H9 (cell line): ENCODE results near the gene SHH. TPM values are rescaled to one million over a fixed set of nuclear protein-coding genes. Genes with fewer than 3 reads are reported as not detected.

Experiments
- DNase-seq: peaks from one replicate; pipeline ENCODE4 v3.0.0-alpha.2; 2017
- H2AFZ ChIP-seq: one replicate; pipeline ENCODE4 v1.6.1; 2013; ENCODE audit warnings: mild to moderate bottlenecking, low read length, control low read depth, moderate library complexity
- H2AK5ac ChIP-seq: 2 replicates; pipeline ENCODE4 v1.6.1; 2013; ENCODE audit warnings: low read length, control low read depth, mixed read lengths; ENCODE audit not compliant: insufficient read length
- H2BK120ac ChIP-seq: one replicate; pipeline ENCODE4 v1.6.1; 2013; ENCODE audit warnings: low read depth, mild to moderate bottlenecking, low read length, control low read depth, inconsistent platforms; ENCODE audit not compliant: poor library complexity, severe bottlenecking
- H2BK12ac ChIP-seq: 2 replicates; pipeline ENCODE4 v1.6.1; 2013; ENCODE audit warnings: low read length, control low read depth, mixed read lengths, low read depth; ENCODE audit not compliant: insufficient read length
- H2BK15ac ChIP-seq: 2 replicates; pipeline ENCODE4 v1.6.1; 2013; ENCODE audit warnings: low read depth, low read length, control low read depth
- H2BK20ac ChIP-seq: one replicate; pipeline ENCODE4 v1.6.1; 2013; ENCODE audit warnings: low read depth, mild to moderate bottlenecking, low read length, control low read depth, inconsistent platforms; ENCODE audit not compliant: poor library complexity, severe bottlenecking
- H2BK5ac ChIP-seq: 2 replicates; pipeline ENCODE4 v1.6.1; 2013; ENCODE audit warnings: low read length, control low read depth, mixed read lengths; ENCODE audit not compliant: insufficient read length
- H3K14ac ChIP-seq: 2 replicates; pipeline ENCODE4 v1.6.1; 2013; ENCODE audit warnings: low read length, control low read depth; ENCODE audit not compliant: insufficient read depth
- H3K18ac ChIP-seq: 2 replicates; pipeline ENCODE4 v1.6.1; 2013; ENCODE audit warnings: low read depth, mild to moderate bottlenecking, mixed read lengths, low read length, control low read depth; ENCODE audit not compliant: insufficient read length
- H3K23ac ChIP-seq: 2 replicates; pipeline ENCODE4 v1.6.1; 2013; ENCODE audit warnings: low read length, control low read depth, mixed read lengths, low read depth; ENCODE audit not compliant: insufficient read length
- H3K23me2 ChIP-seq: 2 replicates; pipeline ENCODE4 v1.6.1; 2013; ENCODE audit warnings: low read depth, mild to moderate bottlenecking, mixed read lengths, low read length, control low read depth; ENCODE audit not compliant: insufficient read length, poor library complexity, severe bottlenecking
- H3K27ac ChIP-seq: 2 replicates; pipeline ENCODE4 v1.5.1; 2013; ENCODE audit warnings: low read length, control low read depth, mixed read lengths, low read depth; ENCODE audit not compliant: insufficient read length
- H3K27me3 ChIP-seq: 2 replicates; pipeline ENCODE4 v1.6.1; 2013; ENCODE audit warnings: low read length, control low read depth, inconsistent platforms; ENCODE audit not compliant: insufficient read depth
- H3K4ac ChIP-seq: 2 replicates; pipeline ENCODE4 v1.6.1; 2013; ENCODE audit warnings: low read depth, mild to moderate bottlenecking, control low read depth, inconsistent platforms, low read length, moderate library complexity
- H3K4me1 ChIP-seq: 2 replicates; pipeline ENCODE4 v1.6.1; 2013; ENCODE audit warnings: low read length, control low read depth, inconsistent platforms; ENCODE audit not compliant: insufficient read depth
- H3K4me2 ChIP-seq: 2 replicates; pipeline ENCODE4 v1.6.1; 2013; ENCODE audit warnings: low read length, control low read depth, mixed read lengths; ENCODE audit not compliant: insufficient read length, insufficient read depth
- H3K56ac ChIP-seq: 2 replicates; pipeline ENCODE4 v1.6.1; 2013; ENCODE audit warnings: low read depth, mild to moderate bottlenecking, mixed read lengths, low read length, control low read depth; ENCODE audit not compliant: insufficient read length
- H3K79me1 ChIP-seq: 2 replicates; pipeline ENCODE4 v1.6.1; 2013; ENCODE audit warnings: low read depth, mild to moderate bottlenecking, moderate library complexity, low read length, control low read depth, inconsistent platforms; ENCODE audit not compliant: insufficient read depth, poor library complexity, severe bottlenecking
- H3K79me2 ChIP-seq: 2 replicates; pipeline ENCODE4 v1.6.1; 2013; ENCODE audit warnings: low read length, control low read depth, inconsistent platforms; ENCODE audit not compliant: insufficient read depth
- H3K9ac ChIP-seq: 2 replicates; pipeline ENCODE4 v1.6.1; 2013; ENCODE audit warnings: low read length, control low read depth, mixed read lengths; ENCODE audit not compliant: insufficient read length; ENCODE audit errors: extremely low read depth
- H3K9me3 ChIP-seq: one replicate; pipeline ENCODE4 v1.6.1; 2013; ENCODE audit warnings: low read depth, low read length, inconsistent platforms; ENCODE audit not compliant: control insufficient read depth
- H3T11ph ChIP-seq: one replicate; pipeline ENCODE4 v1.6.1; 2013; ENCODE audit warnings: mild to moderate bottlenecking, low read length, control low read depth, inconsistent platforms
- H4K20me1 ChIP-seq: one replicate; pipeline ENCODE4 v1.6.1; 2013; ENCODE audit not compliant: control insufficient read depth, insufficient read length, insufficient read depth
- H4K5ac ChIP-seq: 2 replicates; pipeline ENCODE4 v1.6.1; 2013; ENCODE audit warnings: low read depth, mild to moderate bottlenecking, mixed read lengths, low read length, control low read depth; ENCODE audit not compliant: insufficient read length
- H4K8ac ChIP-seq: replicated peaks from 2 replicates; pipeline ENCODE4 v1.6.1; 2013; ENCODE audit warnings: low read length, control low read depth, mixed read lengths, low read depth; ENCODE audit not compliant: insufficient read length
- H4K91ac ChIP-seq: 2 replicates; pipeline ENCODE4 v1.6.1; 2013; ENCODE audit warnings: low read depth, mild to moderate bottlenecking, moderate library complexity, mixed read lengths, low read length, control low read depth; ENCODE audit not compliant: insufficient read length
- H3K27ac Mint-ChIP-seq, 3 experiments: 2 replicates in 2 of 3; 3 replicates in 1 of 3; pipeline ENCODE4 v1.8.0; 2020 to 2021; ENCODE audit warnings: mixed read lengths in 3 of 3, mild to moderate bottlenecking in 1 of 3, moderate library complexity in 1 of 3
- H3K27me3 Mint-ChIP-seq: 2 replicates; pipeline ENCODE4 v1.8.0; 2021; ENCODE audit warnings: low read depth, mild to moderate bottlenecking, moderate library complexity, mixed read lengths
- H3K36me3 Mint-ChIP-seq, 3 experiments: 2 replicates in 2 of 3; 3 replicates in 1 of 3; pipeline ENCODE4 v1.8.0; 2020 to 2021; ENCODE audit warnings: low read depth in 3 of 3, mixed read lengths in 3 of 3; ENCODE audit not compliant: insufficient read depth in 1 of 3
- H3K4me1 Mint-ChIP-seq, 2 experiments: 2 replicates each; pipeline ENCODE4 v1.8.0; 2020; ENCODE audit warnings: mixed read lengths in 2 of 2
- H3K4me3 Mint-ChIP-seq, 2 experiments: 2 replicates in 1 of 2; 3 replicates in 1 of 2; pipeline ENCODE4 v1.8.0; 2020 to 2021; ENCODE audit warnings: mild to moderate bottlenecking in 2 of 2, mixed read lengths in 2 of 2, moderate library complexity in 1 of 2
- H3K9me3 Mint-ChIP-seq, 2 experiments: 2 replicates in 1 of 2; 3 replicates in 1 of 2; pipeline ENCODE4 v1.8.0; 2020; ENCODE audit warnings: mild to moderate bottlenecking in 2 of 2, mixed read lengths in 2 of 2, moderate library complexity in 1 of 2
- CTCF ChIP-seq: fragments of 200-600 bp; sonication (generic); conservative IDR thresholded peaks from 3 replicates; pipeline ENCODE4 v1.8.0; 2021; ENCODE audit warnings: antibody characterized with exemption, mild to moderate bottlenecking
- WGBS: extraction: QIAGEN DNeasy Blood & Tissue Kit; methylation state at CpG from one replicate; pipeline ENCODE4 v1.1.7; 2013; ENCODE audit warnings: missing lambda C conversion rate, low lambda C conversion rate, mixed read lengths; ENCODE audit not compliant: insufficient read length; ENCODE audit errors: extremely low coverage; 5-methylcytosine and 5-hydroxymethylcytosine counted together
- total RNA-seq: library from RNA; stranded (reverse); gene quantifications from 2 replicates; pipeline ENCODE4 v1.2.1, GENCODE V29; 2021

SHH gene
- total RNA-seq, 1 experiment from 2014 or later: 0.07 TPM

- no peak overlapping the region for H2BK5ac ChIP-seq
- H4K20me1 ChIP-seq: no peaks in the 10 kb centered on the region
- H4K8ac ChIP-seq: no peak overlapping the region
- no peaks in the 10 kb centered on the region for H3K79me2 ChIP-seq
- H3K18ac ChIP-seq: no peak overlapping the region
- H2AK5ac ChIP-seq: no peak overlapping the region
- H3K27me3 ChIP-seq: peaks cover 11% of the 10 kb centered on the region
- H2BK15ac ChIP-seq: no peak overlapping the region
- H3K4ac ChIP-seq: no peak overlapping the region
- H3K14ac ChIP-seq: no peak overlapping the region
- DNase-seq: no peak
- H2AFZ ChIP-seq: no peak overlapping the region
- H2BK120ac ChIP-seq: no peak overlapping the region
- no CpG with 5 or more reads among the region's 6 CpGs for WGBS
- no peak overlapping the region for H2BK12ac ChIP-seq
- Mint-ChIP-seq H3K9me3 (no peaks in the 10 kb centered on the region), H3K27me3 (peaks cover 34% of the 10 kb centered on the region), H3K27ac (no peak overlapping the region), H3K36me3 (no peaks in the 10 kb centered on the region; a peak in 1 of 7 replicates), H3K4me3 (no peak overlapping the region; a peak in 1 of 5 replicates), H3K4me1 (peaks cover 0 to 12% of the 10 kb centered on the region in 2 experiments; a peak in 2 of 4 replicates)
- H3K23me2 ChIP-seq: peaks cover 3% of the 10 kb centered on the region
- no peak overlapping the region for H3K27ac ChIP-seq
- no peak overlapping the region for H3K4me2 ChIP-seq
- H2BK20ac ChIP-seq: no peak overlapping the region
- no peaks in the 10 kb centered on the region for H3K9me3 ChIP-seq
- H4K5ac ChIP-seq: no peak overlapping the region
- H3K79me1 ChIP-seq: no peaks in the 10 kb centered on the region
- H3K23ac ChIP-seq: no peak overlapping the region
- no peak overlapping the region for H4K91ac ChIP-seq
- H3T11ph ChIP-seq: no peak overlapping the region
- H3K56ac ChIP-seq: no peak overlapping the region
- H3K9ac ChIP-seq: no peak overlapping the region
- no peak for TF ChIP-seq CTCF
- no peaks in the 10 kb centered on the region for H3K4me1 ChIP-seq
These were observed 6.5 kb upstream of the SHH start for GRCh38 chr7:155818820-155819168.
